HG02885 (cell line): ENCODE results near the gene FRMPD2.
"Not testable (repeated sequence)": the region's sequence is repeated elsewhere in the genome, so short reads cannot be mapped to it uniquely, and the experiment has no call there.

Experiments
- ATAC-seq: cut with Tn5 transposase; IDR thresholded peaks from one replicate; pipeline ENCODE4 v1.9.1; 2021; ENCODE audit warnings: mild to moderate bottlenecking; ENCODE audit not compliant: unreplicated experiment, poor library complexity

The FRMPD2 gene

GRCh38 chr10:48210391-48210790 lies 64.1 kb downstream of the FRMPD2 start:
- ATAC-seq, result no peak

GRCh38 chr10:48209241-48209640 lies 65.3 kb downstream of the FRMPD2 start:
- ATAC-seq, result no peak

GRCh38 chr10:48207853-48208252 lies 66.6 kb downstream of the FRMPD2 start:
- ATAC-seq, result no peak

GRCh38 chr10:48206482-48207250 lies 67.8 kb downstream of the FRMPD2 start:
- no peak for ATAC-seq

GRCh38 chr10:48205918-48206317 lies 68.6 kb downstream of the FRMPD2 start:
- peak; percentile 81 for ATAC-seq

GRCh38 chr10:48199580-48200377 lies 74.7 kb downstream of the FRMPD2 start:
- ATAC-seq, result no peak

- ATAC-seq, result no peak
Measured at GRCh38 chr10:48197236-48197899, 77.1 kb downstream of the FRMPD2 start.

- no peak for ATAC-seq
Measured at GRCh38 chr10:48195803-48196202, 78.7 kb downstream of the FRMPD2 start.

- no peak for ATAC-seq
Measured at GRCh38 chr10:48194830-48195229, 79.7 kb downstream of the FRMPD2 start.

- ATAC-seq, result no peak
Measured at GRCh38 chr10:48193556-48193955, 80.9 kb downstream of the FRMPD2 start.

GRCh38 chr10:48192881-48193450 lies 81.5 kb downstream of the FRMPD2 start:
- no peak for ATAC-seq

- no peak for ATAC-seq
Measured at GRCh38 chr10:48187713-48188485, 86.6 kb downstream of the FRMPD2 start.

- ATAC-seq, result no peak
Measured at GRCh38 chr10:48187126-48187525, 87.4 kb downstream of the FRMPD2 start.

- not testable (repeated sequence) for ATAC-seq
Measured at GRCh38 chr10:48186264-48186804, 88.2 kb downstream of the FRMPD2 start.

- no peak for ATAC-seq
Measured at GRCh38 chr10:48184224-48184623, 90.3 kb downstream of the FRMPD2 start.

GRCh38 chr10:48172715-48173114 lies 101.8 kb downstream of the FRMPD2 start:
- ATAC-seq, result not testable (repeated sequence)

GRCh38 chr10:48160670-48161069 lies 113.8 kb downstream of the FRMPD2 start:
- not testable (repeated sequence) for ATAC-seq

- ATAC-seq, result not testable (repeated sequence)
Measured at GRCh38 chr10:48160163-48160562, 114.3 kb downstream of the FRMPD2 start.
